Measurements from ENCODE around the gene ATG16L2. TPM values are rescaled to one million over a fixed set of nuclear protein-coding genes. Genes with fewer than 3 reads are reported as not detected.

ATG16L2 gene
- total and polyA plus RNA-seq, 10 of the 15 experiments (the other 5 are each of a cell fraction or from before 2014, with no cell fraction given) = 1.9 to 67.7 (median 30.4) TPM

DNA sequence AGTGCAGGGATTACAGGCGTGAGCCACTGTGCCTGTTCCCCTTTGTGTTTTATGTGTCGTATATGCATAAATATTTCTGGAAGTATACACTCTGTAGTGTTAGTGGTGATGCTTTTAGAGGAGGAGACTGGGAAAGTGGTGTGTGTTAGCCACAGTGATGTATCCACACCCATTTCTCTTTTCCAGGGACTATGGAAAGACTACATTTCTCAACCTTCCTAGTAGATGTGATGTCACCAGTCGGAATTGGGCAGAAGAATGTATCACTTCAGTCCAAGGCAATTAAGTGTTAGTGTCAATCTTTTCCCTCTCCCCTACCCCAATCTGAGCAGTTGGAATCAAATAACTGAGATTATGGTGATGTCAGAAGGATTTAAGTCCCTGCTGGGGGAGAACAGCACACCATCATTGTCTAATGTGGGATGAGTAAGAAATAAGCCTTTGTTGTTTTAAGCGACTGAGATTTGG lies 5.8 kb upstream of the ATG16L2 start (continued):
- no peak for TF ChIP-seq ASH2L (IDR thresholded peaks at IDR 0.05; ENCODE audit: borderline replicate concordance, low read depth)
- TF ChIP-seq TCF12 (IDR thresholded peaks at IDR 0.05; ENCODE audit: low read depth, low read length) = no peak
- TF ChIP-seq, protein P1, sequence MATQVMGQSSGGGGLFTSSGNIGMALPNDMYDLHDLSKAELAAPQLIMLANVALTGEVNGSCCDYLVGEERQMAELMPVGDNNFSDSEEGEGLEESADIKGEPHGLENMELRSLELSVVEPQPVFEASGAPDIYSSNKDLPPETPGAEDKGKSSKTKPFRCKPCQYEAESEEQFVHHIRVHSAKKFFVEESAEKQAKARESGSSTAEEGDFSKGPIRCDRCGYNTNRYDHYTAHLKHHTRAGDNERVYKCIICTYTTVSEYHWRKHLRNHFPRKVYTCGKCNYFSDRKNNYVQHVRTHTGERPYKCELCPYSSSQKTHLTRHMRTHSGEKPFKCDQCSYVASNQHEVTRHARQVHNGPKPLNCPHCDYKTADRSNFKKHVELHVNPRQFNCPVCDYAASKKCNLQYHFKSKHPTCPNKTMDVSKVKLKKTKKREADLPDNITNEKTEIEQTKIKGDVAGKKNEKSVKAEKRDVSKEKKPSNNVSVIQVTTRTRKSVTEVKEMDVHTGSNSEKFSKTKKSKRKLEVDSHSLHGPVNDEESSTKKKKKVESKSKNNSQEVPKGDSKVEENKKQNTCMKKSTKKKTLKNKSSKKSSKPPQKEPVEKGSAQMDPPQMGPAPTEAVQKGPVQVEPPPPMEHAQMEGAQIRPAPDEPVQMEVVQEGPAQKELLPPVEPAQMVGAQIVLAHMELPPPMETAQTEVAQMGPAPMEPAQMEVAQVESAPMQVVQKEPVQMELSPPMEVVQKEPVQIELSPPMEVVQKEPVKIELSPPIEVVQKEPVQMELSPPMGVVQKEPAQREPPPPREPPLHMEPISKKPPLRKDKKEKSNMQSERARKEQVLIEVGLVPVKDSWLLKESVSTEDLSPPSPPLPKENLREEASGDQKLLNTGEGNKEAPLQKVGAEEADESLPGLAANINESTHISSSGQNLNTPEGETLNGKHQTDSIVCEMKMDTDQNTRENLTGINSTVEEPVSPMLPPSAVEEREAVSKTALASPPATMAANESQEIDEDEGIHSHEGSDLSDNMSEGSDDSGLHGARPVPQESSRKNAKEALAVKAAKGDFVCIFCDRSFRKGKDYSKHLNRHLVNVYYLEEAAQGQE (IDR thresholded peaks at IDR 0.05; ENCODE audit: low read depth, low read length) = no peak
- TF ChIP-seq, protein P2, sequence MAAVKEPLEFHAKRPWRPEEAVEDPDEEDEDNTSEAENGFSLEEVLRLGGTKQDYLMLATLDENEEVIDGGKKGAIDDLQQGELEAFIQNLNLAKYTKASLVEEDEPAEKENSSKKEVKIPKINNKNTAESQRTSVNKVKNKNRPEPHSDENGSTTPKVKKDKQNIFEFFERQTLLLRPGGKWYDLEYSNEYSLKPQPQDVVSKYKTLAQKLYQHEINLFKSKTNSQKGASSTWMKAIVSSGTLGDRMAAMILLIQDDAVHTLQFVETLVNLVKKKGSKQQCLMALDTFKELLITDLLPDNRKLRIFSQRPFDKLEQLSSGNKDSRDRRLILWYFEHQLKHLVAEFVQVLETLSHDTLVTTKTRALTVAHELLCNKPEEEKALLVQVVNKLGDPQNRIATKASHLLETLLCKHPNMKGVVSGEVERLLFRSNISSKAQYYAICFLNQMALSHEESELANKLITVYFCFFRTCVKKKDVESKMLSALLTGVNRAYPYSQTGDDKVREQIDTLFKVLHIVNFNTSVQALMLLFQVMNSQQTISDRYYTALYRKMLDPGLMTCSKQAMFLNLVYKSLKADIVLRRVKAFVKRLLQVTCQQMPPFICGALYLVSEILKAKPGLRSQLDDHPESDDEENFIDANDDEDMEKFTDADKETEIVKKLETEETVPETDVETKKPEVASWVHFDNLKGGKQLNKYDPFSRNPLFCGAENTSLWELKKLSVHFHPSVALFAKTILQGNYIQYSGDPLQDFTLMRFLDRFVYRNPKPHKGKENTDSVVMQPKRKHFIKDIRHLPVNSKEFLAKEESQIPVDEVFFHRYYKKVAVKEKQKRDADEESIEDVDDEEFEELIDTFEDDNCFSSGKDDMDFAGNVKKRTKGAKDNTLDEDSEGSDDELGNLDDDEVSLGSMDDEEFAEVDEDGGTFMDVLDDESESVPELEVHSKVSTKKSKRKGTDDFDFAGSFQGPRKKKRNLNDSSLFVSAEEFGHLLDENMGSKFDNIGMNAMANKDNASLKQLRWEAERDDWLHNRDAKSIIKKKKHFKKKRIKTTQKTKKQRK (IDR thresholded peaks at IDR 0.05; ENCODE audit: low read depth, low read length) = no peak
- no peak for TF ChIP-seq GABPA (IDR thresholded peaks at IDR 0.05; ENCODE audit: low read depth)
- TF ChIP-seq, protein P3, sequence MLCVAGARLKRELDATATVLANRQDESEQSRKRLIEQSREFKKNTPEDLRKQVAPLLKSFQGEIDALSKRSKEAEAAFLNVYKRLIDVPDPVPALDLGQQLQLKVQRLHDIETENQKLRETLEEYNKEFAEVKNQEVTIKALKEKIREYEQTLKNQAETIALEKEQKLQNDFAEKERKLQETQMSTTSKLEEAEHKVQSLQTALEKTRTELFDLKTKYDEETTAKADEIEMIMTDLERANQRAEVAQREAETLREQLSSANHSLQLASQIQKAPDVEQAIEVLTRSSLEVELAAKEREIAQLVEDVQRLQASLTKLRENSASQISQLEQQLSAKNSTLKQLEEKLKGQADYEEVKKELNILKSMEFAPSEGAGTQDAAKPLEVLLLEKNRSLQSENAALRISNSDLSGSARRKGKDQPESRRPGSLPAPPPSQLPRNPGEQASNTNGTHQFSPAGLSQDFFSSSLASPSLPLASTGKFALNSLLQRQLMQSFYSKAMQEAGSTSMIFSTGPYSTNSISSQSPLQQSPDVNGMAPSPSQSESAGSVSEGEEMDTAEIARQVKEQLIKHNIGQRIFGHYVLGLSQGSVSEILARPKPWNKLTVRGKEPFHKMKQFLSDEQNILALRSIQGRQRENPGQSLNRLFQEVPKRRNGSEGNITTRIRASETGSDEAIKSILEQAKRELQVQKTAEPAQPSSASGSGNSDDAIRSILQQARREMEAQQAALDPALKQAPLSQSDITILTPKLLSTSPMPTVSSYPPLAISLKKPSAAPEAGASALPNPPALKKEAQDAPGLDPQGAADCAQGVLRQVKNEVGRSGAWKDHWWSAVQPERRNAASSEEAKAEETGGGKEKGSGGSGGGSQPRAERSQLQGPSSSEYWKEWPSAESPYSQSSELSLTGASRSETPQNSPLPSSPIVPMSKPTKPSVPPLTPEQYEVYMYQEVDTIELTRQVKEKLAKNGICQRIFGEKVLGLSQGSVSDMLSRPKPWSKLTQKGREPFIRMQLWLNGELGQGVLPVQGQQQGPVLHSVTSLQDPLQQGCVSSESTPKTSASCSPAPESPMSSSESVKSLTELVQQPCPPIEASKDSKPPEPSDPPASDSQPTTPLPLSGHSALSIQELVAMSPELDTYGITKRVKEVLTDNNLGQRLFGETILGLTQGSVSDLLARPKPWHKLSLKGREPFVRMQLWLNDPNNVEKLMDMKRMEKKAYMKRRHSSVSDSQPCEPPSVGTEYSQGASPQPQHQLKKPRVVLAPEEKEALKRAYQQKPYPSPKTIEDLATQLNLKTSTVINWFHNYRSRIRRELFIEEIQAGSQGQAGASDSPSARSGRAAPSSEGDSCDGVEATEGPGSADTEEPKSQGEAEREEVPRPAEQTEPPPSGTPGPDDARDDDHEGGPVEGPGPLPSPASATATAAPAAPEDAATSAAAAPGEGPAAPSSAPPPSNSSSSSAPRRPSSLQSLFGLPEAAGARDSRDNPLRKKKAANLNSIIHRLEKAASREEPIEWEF (IDR thresholded peaks at IDR 0.05; ENCODE audit: insufficient replicate concordance, low read depth, low read length) = no peak
- no peak for TF ChIP-seq RCOR1 (conservative IDR thresholded peaks at IDR 0.05; ENCODE audit: low read depth, low read length)
- TF ChIP-seq BCL11A (IDR thresholded peaks at IDR 0.05; ENCODE audit: low read depth, low read length) = no peak
- no peak for TF ChIP-seq BMI1 (IDR thresholded peaks at IDR 0.05; ENCODE audit: borderline replicate concordance)
